Activated CD8-positive, alpha-beta memory T cell treated with anti-CD3 and anti-CD28 coated beads for 24 hours (primary cell): ENCODE measurements around the gene APLP2.

Source experiments
- DNase-seq: peaks from one replicate; pipeline ENCODE4 v3.0.0-alpha.2; 2020

The APLP2 gene

GRCh38 chr11:130121445-130121978, 51.8 kb downstream of the APLP2 start:
- DNase-seq: no peak

- DNase-seq: no peak
Observed at GRCh38 chr11:130122141-130122575, 52.5 kb downstream of the APLP2 start.

DNA sequence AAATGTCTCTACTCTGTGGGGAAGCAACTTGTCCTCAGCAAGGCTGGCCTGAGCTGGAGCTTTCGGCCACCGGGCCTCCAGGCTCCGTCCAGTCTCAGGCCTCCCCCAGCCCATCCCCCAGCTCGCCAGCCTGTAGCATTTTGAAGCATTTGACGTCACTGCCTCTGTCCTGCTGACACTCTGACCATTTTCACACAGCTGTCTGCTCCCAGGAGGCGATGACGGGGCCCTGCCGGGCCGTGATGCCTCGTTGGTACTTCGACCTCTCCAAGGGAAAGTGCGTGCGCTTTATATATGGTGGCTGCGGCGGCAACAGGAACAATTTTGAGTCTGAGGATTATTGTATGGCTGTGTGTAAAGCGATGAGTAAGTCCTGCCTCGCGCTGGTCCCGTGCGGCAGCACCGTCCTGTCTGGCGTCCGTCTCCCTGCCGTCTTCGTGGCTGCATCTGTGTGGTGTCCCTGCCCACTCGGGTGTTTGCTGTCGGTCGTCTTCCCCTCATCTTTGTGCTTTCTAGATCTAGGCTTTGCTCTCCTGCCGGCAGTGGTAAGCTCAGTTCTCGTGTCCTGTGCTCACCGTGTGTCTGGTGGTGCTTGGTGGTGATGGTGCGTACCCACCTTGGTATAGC, 53.8 kb downstream of the APLP2 start:
- DNase-seq: no peak

- DNase-seq: no peak
Observed at GRCh38 chr11:130124096-130124495, 54.4 kb downstream of the APLP2 start.

GRCh38 chr11:130125638-130126037, 55.9 kb downstream of the APLP2 start:
- DNase-seq: no peak

DNA sequence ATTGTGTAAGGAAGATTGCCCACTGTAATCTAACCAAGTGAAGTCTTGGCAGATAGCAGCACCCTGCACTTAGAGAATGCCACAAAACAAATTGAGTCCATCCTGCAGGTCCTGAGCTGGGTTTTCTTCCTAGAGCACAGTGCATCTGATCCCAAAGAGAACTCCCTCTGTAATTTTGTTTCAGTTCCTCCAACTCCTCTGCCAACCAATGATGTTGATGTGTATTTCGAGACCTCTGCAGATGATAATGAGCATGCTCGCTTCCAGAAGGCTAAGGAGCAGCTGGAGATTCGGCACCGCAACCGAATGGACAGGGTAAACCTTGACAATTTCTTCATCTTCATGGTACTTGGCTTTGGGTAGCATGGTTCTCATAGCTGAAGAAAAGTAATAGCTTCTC, 56.8 kb downstream of the APLP2 start:
- DNase-seq: no peak

DNA sequence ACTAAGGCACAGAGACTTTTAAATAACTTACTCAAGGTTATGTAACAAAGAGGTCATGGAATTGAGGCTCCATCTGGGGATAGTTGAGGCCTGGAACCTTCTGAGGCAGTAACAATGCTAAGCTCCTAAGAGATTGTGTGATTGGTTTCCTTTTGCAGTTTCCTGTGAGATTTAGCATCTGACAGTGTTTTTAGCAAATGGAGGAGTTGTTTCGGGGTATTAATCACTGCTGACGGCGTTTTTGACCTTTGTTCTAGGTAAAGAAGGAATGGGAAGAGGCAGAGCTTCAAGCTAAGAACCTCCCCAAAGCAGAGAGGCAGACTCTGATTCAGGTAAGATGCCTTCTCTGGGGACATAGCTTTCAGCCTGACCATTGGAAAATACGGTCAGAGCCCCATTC, 57.8 kb downstream of the APLP2 start:
- no peak for DNase-seq

DNA sequence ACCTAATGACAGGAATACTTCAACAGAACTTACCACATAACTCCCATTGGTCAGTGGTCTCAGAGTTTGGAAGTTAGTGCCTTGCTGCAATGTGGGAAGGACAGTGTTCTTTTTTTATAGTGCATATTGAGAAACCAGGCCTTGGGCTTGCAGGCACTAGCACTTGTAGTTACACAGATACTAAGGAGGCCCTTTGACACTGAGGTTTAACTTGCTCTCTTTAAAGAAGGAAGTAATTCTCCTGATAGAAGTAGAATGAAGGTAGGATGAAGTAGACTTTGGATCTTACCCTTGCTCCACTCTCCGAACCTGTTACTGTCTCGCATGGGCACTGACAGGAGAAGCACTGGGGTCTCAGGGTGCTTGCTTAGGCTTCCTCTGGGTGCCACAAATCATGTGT, 58.9 kb downstream of the APLP2 start:
- no peak for DNase-seq

DNA sequence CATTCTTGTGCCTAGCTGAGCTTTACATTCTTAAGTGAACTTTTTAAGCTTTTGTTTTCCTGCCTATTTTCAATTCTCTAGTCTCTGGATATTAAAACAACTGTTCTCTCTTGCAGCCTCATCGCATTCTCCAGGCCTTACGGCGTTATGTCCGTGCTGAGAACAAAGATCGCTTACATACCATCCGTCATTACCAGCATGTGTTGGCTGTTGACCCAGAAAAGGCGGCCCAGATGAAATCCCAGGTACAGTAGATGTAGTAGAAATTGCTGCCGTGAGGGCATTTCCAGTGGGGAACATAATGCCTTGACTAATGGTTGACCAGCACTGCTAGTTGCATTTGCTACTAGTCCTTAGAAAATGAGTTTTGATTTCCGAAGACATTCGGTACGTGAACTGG, 60.2 kb downstream of the APLP2 start:
- DNase-seq: no peak

DNA sequence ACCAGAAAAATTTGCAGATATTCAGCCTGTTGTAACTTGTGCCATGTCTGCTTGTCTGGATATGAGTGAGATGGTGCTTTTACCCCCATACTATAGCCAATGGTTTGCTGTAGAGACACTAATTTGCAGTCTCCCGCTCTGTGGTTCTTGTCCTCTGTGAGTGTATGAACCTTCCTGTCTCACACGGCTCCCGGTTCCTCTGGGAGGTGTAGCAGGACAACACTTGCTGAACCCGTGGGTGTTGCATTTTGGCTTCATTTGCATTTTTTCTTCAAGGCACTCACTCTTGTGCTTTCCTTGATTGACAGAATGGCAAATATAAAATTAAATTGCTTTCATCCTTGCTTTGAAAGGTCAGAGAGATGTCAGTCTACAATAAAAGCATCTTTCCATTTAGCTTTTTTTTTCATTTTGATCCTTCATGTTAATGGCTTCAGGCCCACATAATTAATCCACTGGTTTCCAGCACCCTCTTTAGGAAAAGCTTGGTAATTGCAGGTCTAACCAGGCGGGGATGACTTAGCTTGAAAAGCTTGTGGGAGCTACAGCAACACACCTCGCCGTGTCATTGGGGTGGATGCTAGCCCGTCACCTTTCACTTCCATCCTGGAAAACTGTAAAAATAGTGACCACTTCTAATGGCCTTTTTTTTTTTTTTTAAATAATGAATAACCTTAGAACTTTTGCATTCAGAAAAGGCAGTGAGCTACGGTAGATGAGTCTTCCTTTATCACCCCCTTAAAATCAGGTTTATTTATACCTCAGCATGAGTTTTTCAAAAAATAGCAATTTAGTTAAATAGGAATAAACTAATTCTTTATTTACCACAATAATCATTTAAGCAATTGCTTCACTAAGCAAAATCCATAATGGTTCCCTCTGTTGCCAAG, 62.5 kb downstream of the APLP2 start:
- peak; percentile 70 for DNase-seq

- DNase-seq: no peak
Observed at GRCh38 chr11:130133716-130134115, 64.0 kb downstream of the APLP2 start.

GRCh38 chr11:130136107-130136506, 66.4 kb downstream of the APLP2 start:
- DNase-seq: no peak

DNA sequence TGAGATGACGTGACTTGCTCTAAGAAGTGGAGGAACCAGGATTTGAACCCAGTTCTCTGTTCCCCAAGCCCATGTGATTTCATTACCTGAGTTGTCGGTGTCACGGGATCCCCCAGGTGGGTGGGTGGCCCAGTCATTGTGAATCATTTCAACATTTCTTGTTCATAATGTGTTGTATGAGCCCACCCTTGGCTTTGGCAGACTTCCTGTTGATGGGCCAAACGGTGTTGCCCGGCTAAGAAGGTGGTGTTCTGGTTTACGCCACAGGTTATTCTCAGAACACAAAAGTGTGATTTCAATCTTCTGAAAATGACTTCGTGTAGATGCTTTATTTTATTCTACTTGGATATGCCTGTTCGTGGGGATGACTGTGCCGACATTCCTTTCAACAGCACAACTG, 68.3 kb downstream of the APLP2 start:
- DNase-seq: no peak

DNA sequence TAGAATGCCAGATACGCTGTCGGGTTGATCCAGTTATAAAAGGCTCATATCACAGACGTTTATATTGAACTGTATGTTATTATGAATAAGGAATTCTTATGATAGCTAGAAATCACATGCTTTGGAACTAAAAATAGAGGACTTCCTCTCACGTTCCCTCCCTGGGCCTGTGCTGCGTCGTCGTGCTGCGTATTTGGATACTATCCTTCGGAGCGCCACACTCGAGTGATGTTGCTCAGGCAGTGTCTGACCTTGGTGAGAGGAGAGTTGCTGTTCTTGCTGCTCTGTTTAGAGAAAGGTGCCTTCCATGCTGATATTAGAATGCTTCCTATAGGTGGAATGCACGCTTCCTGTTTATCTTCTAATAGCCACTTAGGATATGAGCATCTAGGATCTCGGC, 69.7 kb downstream of the APLP2 start:
- no peak for DNase-seq

- DNase-seq: no peak
Observed at GRCh38 chr11:130141561-130142341, 72.1 kb downstream of the APLP2 start.

GRCh38 chr11:130144141-130144540, 74.4 kb downstream of the APLP2 start:
- no peak for DNase-seq

- no peak for DNase-seq
Observed at GRCh38 chr11:130144861-130145281, 75.2 kb downstream of the APLP2 start.

DNA sequence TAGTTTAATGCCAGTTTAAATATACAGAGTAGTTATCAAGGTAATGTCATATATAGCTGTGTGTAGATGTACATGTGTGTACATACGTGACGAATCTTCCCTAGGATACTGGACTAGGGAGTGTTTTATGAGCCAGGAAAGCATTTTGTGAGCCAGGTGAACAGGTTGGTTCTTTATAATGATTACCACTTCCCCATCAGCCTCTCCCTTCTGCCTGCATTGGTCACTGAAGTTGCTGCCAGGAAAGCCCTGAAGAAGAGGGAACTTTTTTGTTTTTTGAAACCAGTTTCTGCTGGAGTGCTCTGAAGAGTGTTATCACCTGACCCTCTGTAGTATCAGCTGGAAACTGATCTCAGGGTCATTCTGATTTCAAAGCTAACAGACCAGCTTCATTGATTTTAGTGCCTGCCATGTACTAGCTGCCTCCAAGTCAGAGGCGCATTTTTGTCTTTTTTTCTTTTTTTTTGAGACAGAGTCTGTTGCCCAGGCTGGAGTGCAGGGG, 75.7 kb downstream of the APLP2 start:
- no peak for DNase-seq

DNA sequence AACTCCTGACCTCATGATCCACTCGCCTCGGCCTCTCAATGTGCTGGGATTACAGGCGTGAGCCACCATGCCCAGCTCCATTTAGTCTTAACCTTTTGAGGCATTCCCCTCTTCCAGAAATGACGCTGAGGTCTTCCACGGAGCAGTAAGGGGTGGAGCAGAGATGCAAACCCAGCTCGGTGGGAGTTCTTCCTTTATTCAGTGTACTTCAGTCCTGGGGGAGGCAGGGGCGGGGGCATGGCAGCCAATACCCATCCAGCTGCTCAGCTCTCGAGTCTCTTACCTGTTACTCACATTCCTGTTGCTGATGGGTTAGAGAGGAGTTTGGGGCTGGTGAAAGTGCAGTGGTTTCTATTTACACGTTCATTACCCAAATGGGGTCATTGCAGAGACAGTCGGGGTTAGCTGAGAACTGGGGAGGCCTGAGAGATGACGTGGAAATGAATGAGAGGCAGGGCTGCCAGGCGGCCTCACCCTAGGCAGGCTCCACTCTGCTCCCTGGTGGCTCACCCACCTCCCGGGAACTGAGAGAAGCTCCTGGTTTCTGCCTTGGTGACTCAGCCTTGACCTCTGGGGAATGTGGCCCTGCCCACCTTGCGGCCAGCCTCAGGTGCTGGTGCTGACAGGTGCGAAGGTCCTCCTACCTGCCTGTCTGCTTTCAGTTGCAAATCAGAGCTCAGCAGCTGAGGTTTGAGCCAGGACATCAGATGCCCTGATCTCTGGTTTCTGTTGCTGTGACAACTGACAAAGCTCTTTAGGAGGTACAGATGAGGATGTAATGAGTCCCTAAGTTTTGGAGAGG, 76.5 kb downstream of the APLP2 start:
- DNase-seq: no peak

DNA sequence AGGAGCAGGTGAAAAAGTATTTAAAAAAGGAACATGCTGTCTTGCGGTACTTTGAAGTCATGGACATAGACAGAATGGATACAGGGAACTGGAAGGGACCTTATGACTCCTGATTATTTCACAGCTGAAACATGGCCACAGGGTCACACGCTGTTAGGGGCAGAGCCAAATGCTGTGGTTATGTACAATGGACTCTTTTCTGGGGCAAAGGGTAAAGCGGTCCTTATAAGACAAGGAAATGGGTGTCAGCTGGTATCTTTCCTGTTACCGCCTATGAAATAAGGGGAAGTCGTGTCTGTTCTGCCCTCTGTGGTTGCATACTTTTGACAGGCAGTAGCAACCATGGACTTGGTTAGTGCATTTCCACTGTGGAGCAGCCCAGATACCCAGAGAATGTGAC, 77.1 kb downstream of the APLP2 start:
- DNase-seq: no peak

DNA sequence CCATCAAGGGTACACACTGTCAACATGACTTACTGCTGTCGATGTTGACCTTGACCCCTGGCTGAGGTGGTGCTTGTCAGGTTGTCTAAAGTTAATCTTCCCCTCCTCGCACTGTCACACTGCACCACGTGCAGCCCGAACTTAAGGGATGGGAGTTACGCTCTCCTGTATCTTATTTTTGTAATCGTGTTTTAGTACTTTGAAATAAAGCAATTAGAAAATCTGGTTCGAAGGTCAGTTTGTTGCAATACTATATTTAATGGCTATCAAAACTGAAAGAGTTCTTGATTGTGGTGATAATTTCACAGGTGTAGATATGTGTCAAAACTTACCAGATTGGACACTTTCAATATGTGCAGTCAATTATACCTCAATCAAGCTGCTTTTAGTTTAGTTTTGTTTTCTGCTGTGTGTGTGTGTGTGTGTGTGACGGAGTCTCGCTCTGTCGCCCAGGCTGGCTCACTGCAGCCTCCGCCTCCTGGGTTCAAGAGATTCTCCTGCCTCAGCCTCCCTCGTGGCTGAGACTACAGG, 79.2 kb downstream of the APLP2 start:
- DNase-seq: no peak

- no peak for DNase-seq
Observed at GRCh38 chr11:130150790-130151189, 81.1 kb downstream of the APLP2 start.
